22Rv1 (cell line): ENCODE measurements around the gene ATG7.

Experiments
- ZFX ChIP-seq: fragments of 450-650 bp; IDR thresholded peaks from 2 replicates; pipeline ENCODE4 v1.6.1; 2017; ENCODE audit warnings: antibody characterized with exemption, borderline replicate concordance
- TF ChIP-seq, protein P1 (sequence below): fragments of 450-650 bp; IDR thresholded peaks from 2 replicates; pipeline ENCODE4 v1.5.1; 2017; ENCODE audit warnings: mild to moderate bottlenecking

GRCh38 chr3:11435440-11436165, 163.4 kb downstream of the ATG7 start:
- TF ChIP-seq, protein P1, sequence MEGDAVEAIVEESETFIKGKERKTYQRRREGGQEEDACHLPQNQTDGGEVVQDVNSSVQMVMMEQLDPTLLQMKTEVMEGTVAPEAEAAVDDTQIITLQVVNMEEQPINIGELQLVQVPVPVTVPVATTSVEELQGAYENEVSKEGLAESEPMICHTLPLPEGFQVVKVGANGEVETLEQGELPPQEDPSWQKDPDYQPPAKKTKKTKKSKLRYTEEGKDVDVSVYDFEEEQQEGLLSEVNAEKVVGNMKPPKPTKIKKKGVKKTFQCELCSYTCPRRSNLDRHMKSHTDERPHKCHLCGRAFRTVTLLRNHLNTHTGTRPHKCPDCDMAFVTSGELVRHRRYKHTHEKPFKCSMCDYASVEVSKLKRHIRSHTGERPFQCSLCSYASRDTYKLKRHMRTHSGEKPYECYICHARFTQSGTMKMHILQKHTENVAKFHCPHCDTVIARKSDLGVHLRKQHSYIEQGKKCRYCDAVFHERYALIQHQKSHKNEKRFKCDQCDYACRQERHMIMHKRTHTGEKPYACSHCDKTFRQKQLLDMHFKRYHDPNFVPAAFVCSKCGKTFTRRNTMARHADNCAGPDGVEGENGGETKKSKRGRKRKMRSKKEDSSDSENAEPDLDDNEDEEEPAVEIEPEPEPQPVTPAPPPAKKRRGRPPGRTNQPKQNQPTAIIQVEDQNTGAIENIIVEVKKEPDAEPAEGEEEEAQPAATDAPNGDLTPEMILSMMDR, result no peak
- TF ChIP-seq ZFX, result no peak
